Embryonic facial prominence (tissue), 1 donor: ENCODE measurements around the gene BRSK1.

Source experiments
- DNase-seq: peaks from one replicate; pipeline ENCODE4 v3.0.0-alpha.2; 2016; ENCODE audit errors: extremely low spot score

Gene BRSK1

DNA sequence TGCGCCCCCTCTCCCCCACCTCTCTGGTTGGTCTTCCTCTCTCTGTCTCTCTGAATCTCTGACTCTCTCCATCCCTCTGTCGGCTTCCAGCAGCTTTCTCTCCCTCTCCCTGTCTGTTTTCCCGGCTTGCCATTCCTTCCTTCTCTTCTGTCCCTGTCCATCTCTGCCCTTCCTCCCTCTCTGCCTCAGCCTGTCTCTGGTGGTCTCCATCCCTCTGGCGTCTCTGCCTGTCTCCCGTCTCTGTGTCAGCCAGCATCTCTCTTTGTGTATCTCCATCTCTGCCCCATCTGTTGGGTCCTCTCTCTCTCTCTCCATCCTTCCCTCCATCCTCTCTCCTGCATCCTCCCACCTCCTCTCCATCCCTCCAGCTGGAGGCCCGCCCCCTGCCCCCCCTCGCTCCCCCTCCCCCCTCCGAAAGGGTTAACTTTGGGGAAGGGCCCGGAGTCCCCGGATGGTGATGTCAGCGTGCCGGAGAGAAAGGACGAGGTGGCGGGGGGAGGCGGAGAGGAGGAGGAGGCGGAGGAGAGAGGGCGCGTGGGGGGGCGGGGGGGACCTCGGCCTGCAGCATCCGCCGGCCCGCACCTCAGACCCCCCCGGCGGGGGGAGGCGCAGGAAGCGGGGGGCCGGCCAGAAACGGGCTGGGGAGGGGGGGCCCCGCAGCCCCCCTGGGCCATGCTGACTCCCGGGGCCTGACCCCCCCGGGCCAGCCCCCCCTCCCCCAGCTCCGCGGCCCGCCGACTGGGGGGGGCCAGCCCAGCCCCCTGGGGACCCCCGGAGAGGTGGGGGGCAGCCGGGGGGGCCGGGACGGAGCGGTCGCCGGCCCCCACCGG, at the start of gene BRSK1:
Gene BRSK1, plus strand, starts transcription at position 450 of the 830 bp plus-strand sequence. CDS start 446 bp downstream, outside the sequence.
- DNase-seq: peak; percentile 73

DNA sequence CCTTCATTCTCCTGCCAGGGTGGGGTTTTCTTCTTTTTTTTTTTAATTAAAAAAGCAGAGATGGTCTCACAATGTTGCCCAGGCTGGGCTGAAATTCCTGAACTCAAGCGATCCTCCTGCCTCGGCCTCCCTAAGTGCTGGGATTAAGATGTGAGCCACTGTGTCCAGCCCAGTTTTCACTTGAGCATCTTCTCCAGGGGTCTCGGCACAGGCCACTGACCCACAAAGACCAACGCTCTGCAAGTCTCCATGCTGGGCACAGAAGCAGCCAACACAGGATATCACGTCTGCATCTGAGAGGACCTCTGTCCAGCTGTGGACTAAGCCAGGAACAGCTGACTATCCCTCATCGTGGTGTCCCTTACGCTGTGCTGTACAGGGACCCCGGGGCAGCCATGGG, 45.8 kb upstream of the BRSK1 start:
- DNase-seq: no peak

DNA sequence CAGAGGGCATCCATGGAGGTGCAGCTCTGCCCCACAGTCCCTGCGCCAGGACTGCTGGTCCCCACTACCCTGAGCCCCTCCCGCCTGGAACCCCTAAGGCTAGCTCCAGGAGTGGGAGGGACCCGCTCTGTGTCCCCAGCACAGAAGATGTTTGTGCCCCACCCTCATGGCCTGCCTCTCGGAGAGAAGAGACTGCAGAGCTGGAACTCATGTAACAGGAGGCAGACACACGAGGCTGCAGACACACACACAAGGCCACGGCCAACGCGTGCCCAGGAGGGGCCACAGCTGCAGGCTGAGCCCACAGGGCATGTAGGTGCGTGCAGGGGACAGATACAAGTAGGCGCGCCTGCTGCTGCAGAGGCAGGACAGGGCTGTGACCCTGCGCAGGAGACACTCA, 44.8 kb upstream of the BRSK1 start:
- DNase-seq: no peak

DNA sequence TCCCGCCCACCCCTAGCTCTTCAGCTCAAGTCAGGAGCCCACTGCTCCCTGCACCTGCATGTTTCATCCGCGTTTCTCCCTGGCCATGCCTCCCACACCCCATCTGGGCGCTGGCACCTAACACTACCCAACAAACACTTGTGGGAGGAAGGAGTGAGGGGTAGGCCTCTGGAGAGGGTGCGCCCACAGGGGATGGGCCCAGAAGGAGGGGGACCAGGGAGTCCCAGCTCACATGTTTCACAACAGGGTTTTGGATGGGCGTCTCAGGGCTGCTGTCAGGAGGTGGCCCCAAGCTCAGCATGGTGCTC, 43.1 kb upstream of the BRSK1 start:
- DNase-seq: no peak

DNA sequence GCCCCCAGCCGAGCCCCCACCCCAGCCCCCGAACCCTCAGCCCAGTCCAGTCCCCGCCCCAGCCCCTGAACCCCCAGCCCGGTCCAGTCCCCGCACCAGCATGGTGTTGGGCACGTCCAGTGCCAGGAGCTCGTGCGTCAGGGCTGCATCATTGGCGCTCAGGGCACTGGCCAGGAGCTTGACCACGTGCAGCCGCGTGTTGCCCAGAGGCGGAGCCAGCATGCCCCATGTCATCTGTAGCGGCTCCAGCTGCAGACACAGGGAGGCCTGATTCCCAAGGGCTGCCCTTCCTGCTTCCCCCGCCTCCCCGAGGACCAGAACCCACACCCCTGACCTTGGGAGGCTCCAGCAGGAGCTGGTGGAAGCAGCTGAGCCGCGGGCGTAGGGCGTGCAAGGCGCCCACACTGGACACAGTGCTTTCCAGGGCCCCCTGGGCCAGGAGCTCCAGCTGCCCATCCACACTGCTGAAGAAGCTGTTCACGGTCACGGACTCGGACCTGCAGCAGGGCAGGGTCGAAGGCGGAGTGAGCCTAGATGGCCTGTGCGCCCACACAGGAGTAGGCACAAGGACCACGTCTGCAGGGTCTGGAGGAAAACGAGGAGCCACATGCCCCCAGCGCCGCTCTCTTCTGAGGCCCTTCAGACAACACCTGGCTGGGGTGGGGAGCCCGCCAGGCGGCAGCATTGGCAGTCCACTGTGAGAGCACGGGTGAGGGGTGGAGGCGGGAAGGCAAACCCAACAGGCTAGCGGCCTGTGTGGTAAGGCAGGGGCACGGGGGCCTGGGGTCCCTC, 42.5 kb upstream of the BRSK1 start:
- no peak for DNase-seq

DNA sequence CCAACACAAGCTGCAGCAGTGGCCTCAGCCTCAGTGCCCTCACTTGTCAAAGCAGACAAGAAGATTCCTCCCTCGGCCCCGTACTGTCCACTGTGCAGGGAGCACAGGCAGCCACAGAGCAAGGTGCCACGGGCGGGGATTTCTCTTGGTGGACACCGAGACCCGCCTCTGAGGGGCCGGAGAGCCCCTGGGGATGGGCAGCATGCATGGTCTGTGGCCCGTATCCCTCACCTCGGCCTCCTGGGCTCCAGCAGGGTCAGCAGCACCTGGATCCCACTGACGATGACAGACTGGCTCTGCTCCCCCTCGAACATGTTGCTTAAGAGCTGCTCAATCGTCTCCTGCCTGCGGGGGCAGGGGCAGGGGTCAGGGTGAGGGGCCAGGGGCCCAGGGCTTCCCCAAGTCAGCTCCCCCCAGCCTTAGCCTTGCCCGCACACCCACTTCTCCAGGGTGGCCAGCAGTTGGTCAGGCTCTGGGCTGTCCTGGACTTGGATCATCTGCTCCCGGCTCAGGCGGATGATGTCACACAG, 41.8 kb upstream of the BRSK1 start:
- DNase-seq: no peak

DNA sequence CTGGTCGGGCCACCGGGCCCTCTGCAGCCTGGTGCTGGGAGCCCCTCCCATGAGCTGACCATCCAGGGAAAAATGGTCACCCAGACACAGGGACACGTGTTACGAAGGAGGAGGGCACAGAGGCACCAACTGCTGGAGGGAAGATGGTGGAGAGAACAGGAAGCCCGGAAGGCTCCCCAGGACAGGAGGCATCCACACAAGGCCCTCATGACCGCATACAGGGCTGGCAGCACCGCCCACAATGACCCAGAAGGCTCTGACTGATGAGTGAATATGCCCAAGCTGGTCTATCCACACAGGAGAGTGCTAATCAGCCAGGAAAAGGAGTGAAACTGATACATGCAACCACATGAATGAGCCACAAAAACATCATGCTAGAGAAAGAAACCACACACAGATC, 41.3 kb upstream of the BRSK1 start:
- no peak for DNase-seq

DNA sequence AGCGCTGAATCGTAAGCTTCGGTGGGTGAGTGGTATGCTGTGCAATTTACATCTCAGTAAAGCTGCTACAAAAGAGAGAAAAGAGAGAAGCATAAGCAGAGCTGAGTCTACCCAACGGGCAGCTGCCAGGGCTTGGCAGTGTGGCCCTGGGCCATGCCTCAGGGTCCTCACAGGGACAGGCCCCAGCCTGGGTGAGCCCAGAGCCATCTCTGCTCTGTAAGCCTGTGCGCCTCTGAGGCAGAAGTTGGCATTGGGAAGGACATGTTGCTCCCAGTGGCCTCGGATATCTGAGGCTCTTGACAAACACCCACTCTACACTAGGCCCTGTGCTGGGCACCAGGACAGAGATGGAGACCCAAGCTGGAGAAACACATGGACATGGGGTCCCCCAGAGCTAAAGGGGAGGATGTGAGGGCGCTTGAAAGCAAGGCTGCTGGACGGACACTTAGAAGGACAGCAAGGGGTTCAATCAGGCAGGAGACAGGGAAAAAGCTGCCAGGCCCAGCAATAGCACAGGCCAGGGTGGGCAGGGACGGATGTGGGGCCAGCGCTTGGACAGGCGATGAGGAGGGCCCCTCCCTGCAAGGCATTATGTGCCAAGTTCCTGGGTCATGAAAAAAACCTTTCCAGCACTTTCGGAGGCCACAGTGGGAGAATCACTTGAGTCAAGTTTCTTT, 39.7 kb upstream of the BRSK1 start:
- no peak for DNase-seq

DNA sequence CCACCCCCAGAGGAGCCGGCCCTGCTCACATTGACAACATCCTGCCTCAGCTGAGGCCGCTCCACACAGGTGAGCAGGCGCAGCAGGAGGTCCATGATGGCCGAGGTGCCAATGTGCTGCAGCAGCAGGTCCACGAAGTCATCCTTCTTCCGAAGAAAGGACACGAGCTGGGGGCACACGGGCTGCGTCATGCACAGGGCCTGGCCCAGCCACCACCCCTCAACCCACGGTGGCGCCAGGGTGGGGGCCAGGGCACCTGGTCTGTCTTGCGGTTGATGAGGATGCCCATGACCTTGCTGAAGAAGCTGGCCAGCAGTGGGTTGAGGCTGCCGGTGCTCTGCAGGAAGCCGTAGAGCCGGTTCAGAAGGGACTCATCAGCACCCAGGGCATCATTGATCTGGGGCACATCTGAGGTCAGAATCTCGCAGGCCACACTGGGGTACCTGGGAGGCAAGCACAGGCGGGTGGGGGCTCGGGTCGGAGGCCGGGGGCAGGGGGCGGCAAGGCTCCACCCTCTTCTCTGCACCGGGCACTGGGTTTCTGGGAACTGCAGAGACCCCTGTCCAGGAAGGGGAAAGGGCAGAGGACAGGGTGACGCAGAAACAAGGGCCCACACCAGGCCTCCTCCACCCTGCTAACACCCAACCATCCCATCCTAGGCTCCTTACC, 38.4 kb upstream of the BRSK1 start:
- no peak for DNase-seq

DNA sequence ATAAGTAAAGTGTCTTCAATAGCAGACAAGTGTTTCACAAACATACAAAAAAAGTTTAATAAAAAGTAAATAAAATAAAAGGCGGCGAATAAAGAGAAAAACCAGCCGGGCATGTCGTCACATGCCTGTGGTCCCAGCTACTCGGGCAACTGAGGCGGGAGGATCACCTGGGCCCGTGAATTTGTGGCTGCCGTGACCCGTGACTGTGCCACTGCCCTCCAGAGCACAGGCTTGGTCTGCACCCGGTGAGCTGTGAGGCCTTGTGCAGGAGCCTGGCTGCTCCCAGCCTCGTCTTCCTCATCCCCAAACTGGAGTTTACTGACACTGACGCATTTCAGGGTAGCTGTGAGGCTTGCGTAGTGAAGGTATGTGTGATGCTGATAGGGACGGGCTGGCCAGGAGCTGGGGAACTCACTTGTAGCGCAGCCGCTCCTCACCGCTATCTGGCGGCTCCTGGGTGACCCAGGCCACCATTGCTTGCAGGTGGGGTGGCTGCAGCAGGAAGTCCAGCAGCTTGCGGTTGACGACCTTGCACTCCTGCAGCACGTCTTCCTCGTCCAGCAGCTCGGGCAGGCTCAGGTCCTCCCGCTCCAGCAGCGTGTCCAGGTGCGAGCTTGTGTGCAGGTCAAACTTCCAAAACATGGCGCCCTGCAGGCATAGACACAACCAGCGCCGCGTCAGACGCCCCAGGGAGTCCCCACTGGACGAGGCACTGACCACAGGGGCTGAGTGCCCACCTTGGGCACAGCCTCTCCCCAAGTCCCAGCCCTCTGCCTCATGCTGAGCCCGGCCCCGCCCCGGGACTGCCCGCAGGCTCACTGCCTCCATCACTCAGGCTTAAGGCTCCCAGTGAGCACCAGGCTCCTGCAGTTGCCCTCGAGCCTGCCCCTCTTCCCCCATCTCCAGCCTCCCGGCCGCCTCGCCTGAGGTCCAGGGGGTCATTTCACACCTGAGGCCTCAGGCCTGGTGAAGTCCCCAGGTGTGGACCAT, 37.0 kb upstream of the BRSK1 start:
- DNase-seq: no peak

DNA sequence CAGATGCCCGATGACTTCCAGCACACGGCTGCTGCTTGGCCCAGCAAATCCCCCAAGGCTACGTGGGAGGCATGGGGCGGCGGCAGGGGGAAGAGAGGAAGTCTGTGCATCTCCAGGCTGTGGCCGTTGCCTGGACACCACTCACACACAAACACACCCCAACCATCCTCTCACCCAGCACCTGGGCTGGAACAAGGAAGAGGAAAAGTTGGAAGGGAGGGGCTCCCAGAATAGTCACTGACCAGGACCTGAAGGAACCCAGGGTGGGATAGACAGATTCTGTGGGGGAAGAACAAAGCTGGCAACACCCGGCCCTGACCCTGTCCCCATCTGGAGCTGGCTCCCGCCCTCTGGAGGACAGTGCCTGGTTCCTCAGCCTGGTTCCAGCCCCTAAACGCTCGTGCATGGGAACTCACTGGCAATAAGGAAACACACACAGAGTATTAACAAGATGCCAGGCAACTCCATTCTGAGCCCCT, 36.1 kb upstream of the BRSK1 start:
- DNase-seq: no peak

DNA sequence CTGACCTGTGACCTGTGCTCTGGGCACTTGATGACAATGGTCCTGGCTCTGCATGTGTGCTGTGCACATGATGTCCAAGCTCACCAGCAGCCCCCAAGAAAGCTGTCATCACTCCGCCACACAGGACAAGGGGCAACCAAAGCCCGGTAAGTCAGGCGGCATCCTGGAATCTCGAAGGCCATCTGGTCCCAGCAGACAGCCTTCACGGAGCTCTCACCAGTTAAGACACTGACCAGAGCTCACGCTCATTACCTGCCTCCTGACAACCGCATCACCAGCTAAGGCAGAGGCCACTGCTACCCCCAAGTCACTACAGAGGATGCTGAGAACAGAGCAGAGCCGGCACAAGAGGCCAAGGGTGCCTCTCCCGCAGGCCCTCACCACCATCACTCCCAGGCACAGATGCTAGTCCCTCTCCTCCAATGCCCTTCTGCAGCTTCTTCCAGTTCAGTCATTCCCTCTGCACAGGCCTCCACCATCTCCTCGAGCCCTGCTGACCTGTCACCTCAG, 35.6 kb upstream of the BRSK1 start:
- no peak for DNase-seq

DNA sequence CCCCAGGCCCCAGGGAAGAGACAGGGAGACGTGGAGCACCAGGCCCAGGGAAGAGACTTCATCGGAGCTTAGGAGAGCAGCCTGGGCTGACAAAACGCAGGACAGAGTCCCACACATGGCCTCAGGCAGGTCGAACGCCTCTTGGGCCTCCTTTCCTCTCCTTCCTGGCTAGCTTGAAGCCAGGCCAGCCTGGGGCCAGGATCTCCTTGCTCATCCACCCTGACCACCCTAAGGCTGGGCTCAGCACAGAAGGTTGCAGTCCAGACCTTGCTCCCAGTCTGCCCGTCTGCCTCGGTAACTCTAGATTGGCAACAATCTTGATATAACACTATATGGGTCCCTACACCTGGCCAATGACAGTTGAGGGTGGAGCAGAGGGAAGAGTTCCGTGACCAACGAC, 35.1 kb upstream of the BRSK1 start:
- DNase-seq: no peak

DNA sequence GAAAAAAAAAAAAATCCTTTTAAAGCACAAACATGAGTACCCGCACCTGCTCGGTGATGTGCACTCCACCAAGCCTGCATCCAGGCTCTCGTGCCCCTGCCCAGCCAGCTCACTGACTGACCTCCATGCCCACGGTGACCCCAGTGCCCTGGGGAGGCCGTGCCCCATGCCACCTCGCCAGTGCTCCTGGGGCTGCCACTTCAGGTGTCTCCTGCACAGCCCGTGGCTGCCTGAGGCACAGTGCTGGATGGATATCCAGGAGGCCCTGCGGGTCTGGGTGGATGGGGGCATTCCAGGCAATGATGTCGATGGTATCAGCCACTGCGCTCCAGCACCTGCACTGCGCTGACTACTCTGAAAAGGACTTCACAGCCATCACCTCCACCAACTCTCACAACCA, 34.0 kb upstream of the BRSK1 start:
- no peak for DNase-seq

DNA sequence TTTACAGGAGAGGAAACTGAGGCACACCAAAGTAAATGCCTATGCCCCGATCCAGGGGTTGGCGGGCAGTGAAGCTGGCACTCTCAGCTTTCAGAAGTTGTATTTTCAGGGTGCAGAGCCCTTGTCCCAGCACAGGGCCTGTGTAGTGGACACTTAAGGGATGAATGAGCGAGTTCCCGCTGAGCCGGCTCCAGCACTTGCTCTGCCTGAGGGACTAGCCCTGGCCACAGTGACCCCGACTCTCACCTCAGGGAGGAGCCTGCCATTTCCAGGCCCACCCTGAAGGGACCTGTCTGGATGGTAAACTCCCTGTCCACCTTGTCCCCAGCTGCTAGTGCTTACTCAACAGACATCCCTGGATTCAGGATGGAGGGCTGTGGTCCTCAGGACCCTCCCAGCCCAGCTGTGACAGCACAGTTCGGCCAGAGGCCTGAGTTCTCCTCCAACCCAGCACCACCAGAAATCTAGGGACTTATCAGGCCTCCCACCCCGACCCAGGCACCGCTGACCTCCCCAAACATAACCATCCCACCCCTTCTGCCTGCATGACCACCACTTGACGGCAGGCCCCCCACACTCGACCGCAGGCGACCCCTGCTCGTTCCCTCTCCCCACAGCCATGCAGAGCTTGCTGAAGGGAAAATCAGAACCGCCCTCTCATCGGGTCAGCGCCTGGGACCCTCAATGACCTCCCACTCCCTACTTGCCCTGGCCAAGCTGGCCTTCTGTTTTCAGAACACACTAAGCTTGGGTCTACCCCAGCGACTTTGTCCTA, 33.3 kb upstream of the BRSK1 start:
- DNase-seq: no peak

DNA sequence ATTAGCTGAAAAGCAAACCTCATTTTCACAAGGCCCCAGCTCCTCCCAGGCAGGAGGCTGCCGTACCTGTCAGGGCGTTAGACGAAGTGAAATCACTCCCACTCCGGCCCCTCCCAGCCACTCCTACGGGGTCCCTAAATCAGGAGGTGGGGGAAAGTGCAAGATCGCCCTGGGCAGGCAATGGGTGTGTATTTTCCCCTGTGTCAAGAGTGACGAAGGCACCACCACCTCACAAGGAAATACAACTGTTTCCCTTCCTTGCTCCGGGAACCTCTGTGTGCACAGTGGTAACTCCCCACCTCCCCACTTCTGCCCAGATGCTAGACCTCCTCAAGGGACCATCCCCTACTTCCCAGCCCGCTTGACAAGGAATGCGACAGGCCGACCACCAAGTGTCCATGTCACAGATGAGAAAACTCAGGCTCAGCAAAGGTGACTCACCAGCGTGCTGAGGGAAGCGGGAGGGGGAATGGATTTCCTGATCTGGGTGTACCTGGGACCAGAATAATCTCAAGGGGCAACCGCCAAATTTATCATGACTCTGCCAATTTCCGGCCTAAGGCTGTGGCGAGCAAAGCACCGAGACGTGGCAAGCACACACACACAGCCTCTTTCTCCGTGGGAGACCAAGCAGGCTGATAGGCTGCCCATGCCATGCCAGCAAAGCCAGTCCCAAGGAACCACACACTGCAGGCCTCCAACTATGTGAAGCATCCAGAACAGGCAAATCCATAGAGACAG, 32.3 kb upstream of the BRSK1 start:
- DNase-seq: no peak

DNA sequence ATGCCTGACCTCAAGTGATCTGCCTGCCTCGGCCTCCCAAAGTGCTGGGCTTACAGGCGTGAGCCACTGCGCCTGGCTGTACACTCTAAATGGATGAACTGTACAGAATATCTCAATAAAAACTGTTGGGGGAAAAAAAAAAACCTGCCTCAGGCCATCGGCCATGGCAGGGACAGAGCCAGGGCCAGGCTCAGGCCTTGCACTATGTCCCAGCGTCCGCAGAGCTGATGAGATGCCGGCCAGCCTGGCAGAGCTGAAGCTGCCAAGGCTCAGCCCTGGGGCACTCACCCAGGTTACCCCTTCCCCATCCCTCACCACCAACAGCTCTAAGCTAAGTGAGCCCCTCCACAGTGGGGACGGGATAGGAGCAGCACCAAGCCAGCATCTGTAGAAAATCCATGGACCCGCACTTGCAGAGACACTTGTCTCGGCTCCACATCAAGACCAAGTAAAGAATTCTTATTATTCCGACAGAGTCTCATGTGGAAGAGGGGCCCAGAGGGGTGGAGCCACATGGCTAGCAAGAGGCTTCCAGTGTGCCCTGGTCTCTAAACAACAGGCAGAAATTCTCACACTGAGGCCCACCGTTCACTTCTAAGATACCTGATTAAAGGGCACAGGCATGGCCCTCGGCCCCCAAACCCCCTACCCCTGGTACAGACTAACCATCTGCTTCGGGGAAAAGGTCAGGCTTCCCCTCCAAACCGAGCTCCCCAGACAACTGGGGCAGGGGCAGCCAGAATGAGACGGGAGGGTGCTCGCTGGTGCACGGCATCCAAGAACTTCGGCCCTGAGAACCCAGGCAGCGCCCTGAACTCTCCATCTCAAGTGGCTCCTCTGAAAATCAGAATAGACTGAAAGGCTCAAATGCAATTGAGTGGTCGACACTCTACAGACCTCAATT, 30.8 kb upstream of the BRSK1 start:
- no peak for DNase-seq
